ENCODE measurements around the gene C5orf15. TPM values are rescaled to one million over a fixed set of nuclear protein-coding genes. Genes with fewer than 3 reads are reported as not detected.

C5orf15 gene
- total RNA-seq, 3 donors from 2014 or later: 40.6 to 68.9 (median 41.0) TPM

- DNase-seq (ENCODE audit: low spot score in 2 of 2): no peak
Observed at GRCh38 chr5:133993185-133993936, 24.9 kb upstream of the C5orf15 start.

DNA sequence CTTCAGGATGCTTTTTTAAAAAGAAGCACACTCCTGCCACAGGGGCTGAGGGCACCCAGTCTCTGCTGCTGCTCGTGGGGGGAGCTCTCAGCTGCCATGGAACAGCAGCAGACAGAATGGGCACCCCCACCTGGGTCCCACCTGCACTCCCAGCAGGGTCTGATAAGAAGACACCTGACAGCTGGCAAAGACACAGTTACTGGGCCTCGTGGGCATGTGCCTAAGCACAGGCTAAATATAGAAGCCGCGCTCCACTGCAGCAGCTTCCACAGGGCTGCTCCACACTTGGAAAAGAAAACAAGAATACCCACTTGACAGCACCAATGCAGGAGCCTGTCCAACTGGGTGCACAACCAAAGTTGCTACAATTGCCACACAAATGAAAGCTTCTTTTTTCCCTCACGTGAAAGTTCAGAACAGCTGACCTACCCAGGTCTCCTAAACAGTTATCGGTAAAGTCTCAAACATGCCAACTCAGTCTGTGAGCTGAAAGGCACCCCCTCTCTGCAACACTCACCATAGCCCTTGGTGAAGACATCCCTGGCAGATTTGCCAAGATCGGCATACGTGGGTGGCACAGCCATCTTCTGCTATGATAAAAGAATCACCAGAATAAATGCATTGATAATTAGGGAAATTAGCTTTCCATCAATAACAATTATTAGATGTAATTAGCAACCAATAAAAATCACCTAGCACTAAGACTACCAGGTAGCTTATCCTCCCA is 24.2 kb upstream of the C5orf15 start:
- Histone ChIP-seq H3K27me3 (no peaks in the 10 kb centered on the region), H3K4me3 (no peak overlapping the region), H3K9me3 (no peaks in the 10 kb centered on the region), H3K4me1 (peaks cover 5 to 7% of the 10 kb centered on the region in 2 donors), H3K27ac (no peak overlapping the region), H3K36me3 (no peaks in the 10 kb centered on the region)
- TF ChIP-seq POLR2A (IDR thresholded peaks at IDR 0.05): no peak
- no peak for TF ChIP-seq POLR2AphosphoS5 (IDR thresholded peaks at IDR 0.05)
- no peak for TF ChIP-seq CTCF (IDR thresholded peaks at IDR 0.05)
- intact Hi-C loops (cut with DNase I; ENCODE audit: low total_unique reads): no loop called here
- no peak for DNase-seq (ENCODE audit: low spot score in 2 of 2)

More at GRCh38 chr5:133993185-133993936, 24.9 kb upstream of the C5orf15 start:
- H3K4me1 ChIP-seq: peaks cover 5 to 7% of the 10 kb centered on the region in 2 donors
- no peaks in the 10 kb centered on the region for H3K27me3 ChIP-seq
- H3K9me3 ChIP-seq: no peaks in the 10 kb centered on the region
- no peaks in the 10 kb centered on the region for H3K36me3 ChIP-seq
- intact Hi-C loops (cut with DNase I; ENCODE audit: low total_unique reads): no loop called here
- TF ChIP-seq POLR2A (IDR thresholded peaks at IDR 0.05): no peak
- TF ChIP-seq POLR2AphosphoS5 (IDR thresholded peaks at IDR 0.05): no peak
- TF ChIP-seq CTCF (IDR thresholded peaks at IDR 0.05): no peak
- no peak overlapping the region for H3K27ac ChIP-seq
- no peak overlapping the region for H3K4me3 ChIP-seq

GRCh38 chr5:133991171-133991910 is 22.9 kb upstream of the C5orf15 start:
- TF ChIP-seq POLR2A (IDR thresholded peaks at IDR 0.05): no peak
- no peak for TF ChIP-seq CTCF (IDR thresholded peaks at IDR 0.05)
- no peak for TF ChIP-seq POLR2AphosphoS5 (IDR thresholded peaks at IDR 0.05)
- Histone ChIP-seq H3K27ac (no peak overlapping the region), H3K4me1 (peaks cover 5 to 7% of the 10 kb centered on the region in 2 donors), H3K9me3 (no peaks in the 10 kb centered on the region), H3K4me3 (no peak overlapping the region), H3K27me3 (no peaks in the 10 kb centered on the region), H3K36me3 (no peaks in the 10 kb centered on the region)
- no peak for DNase-seq (ENCODE audit: low spot score in 2 of 2)
- intact Hi-C loops (cut with DNase I; ENCODE audit: low total_unique reads): no loop called here

DNA sequence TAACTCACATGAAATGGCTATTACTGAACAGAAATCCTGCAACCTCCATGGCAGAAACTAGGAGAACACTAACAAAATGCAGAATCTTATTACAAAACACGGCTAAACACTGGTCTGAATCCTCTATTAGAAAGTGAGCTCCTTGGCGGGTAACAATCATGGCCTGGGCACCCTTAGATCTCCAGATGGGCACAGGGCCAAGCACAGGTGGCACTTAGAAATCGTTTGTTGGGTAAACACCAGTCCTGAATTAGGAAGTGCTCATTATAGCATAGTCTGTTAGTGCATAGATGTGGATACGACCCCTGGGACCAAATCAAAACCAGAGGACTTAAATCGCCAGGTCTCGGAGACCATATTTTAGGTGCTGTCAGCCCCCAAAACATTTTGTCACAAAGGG is 22.0 kb upstream of the C5orf15 start:
- intact Hi-C loops (cut with DNase I; ENCODE audit: low total_unique reads): no loop called here
- H3K4me1 ChIP-seq: no peaks in the 10 kb centered on the region
- no peak overlapping the region for H3K4me3 ChIP-seq
- H3K27ac ChIP-seq: no peak overlapping the region
- TF ChIP-seq POLR2AphosphoS5 (IDR thresholded peaks at IDR 0.05): no peak
- no peak for TF ChIP-seq CTCF (IDR thresholded peaks at IDR 0.05)
- no peak for TF ChIP-seq POLR2A (IDR thresholded peaks at IDR 0.05)
- H3K27me3 ChIP-seq: no peaks in the 10 kb centered on the region
- no peak for DNase-seq (ENCODE audit: low spot score in 2 of 2)
- no peaks in the 10 kb centered on the region for H3K36me3 ChIP-seq
- H3K9me3 ChIP-seq: no peaks in the 10 kb centered on the region
